Measurements from ENCODE around the gene COL5A1. TPM values are rescaled to one million over a fixed set of nuclear protein-coding genes. Genes with fewer than 3 reads are reported as not detected.
"Not testable (repeated sequence)": the region's sequence is repeated elsewhere in the genome, so short reads cannot be mapped to it uniquely, and the experiment has no call there.

COL5A1 gene
- total RNA-seq, 2 experiments from 2014 or later, result 0.10 TPM; not detected in 1

GRCh38 chr9:134662143-134662876, 20.7 kb downstream of the COL5A1 start:
- Mint-ChIP-seq H3K4me1 (ENCODE audit: low read depth) (no peaks in the 10 kb centered on the region), H3K27me3 (ENCODE audit: low read depth) (peaks cover 2% of the 10 kb centered on the region), H3K9me3 (peaks cover 14% of the 10 kb centered on the region), H3K4me3 (no peak overlapping the region), H3K27ac (no peak overlapping the region), H3K36me3 (ENCODE audit: low read depth) (no peaks in the 10 kb centered on the region)
- DNase-seq, result no peak
- intact Hi-C loops (cut with micrococcal nuclease), result no loop called here
- CTCF ChIA-PET, result no interaction called here

GRCh38 chr9:134663084-134663483, 21.5 kb downstream of the COL5A1 start:
- no peak for DNase-seq
- H3K27ac Mint-ChIP-seq, result no peak overlapping the region

GRCh38 chr9:134663753-134664415, 22.3 kb downstream of the COL5A1 start:
- DNase-seq, result no peak
- Mint-ChIP-seq H3K4me1 (ENCODE audit: low read depth) (no peaks in the 10 kb centered on the region), H3K9me3 (peaks cover 14% of the 10 kb centered on the region), H3K27me3 (ENCODE audit: low read depth) (peaks cover 5% of the 10 kb centered on the region), H3K4me3 (no peak overlapping the region), H3K36me3 (ENCODE audit: low read depth) (no peaks in the 10 kb centered on the region), H3K27ac (no peak overlapping the region)
- intact Hi-C loops (cut with micrococcal nuclease), result no loop called here
- CTCF ChIA-PET, result no interaction called here

More at GRCh38 chr9:134663084-134663483, 21.5 kb downstream of the COL5A1 start:
- Mint-ChIP-seq H3K4me1 (ENCODE audit: low read depth) (no peaks in the 10 kb centered on the region), H3K36me3 (ENCODE audit: low read depth) (no peaks in the 10 kb centered on the region), H3K27me3 (ENCODE audit: low read depth) (peaks cover 2% of the 10 kb centered on the region), H3K4me3 (no peak overlapping the region), H3K9me3 (peaks cover 14% of the 10 kb centered on the region)
- intact Hi-C loops (cut with micrococcal nuclease), result no loop called here
- CTCF ChIA-PET, result no interaction called here

DNA sequence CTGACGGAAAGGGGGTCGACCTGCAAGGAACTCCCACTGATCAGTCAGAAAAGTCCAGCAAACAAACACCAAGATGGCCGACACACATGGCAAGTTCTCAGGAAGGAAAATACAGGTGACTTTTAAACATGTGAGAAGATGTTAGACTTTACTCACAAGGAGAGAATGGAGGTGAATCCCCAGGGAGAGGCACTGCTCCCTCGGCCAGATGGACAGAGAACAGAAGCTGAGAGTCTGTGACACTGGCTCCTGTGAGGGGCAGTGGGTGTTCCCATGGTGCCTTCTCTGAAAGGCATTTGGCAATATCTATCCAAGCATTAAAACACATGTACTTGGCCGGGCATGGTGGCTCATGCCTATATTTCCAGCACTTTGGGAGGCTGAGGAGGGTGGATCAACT, 22.8 kb downstream of the COL5A1 start:
- no peak for DNase-seq
- H3K36me3 Mint-ChIP-seq (ENCODE audit: low read depth), result no peaks in the 10 kb centered on the region
- no peak overlapping the region for H3K4me3 Mint-ChIP-seq
- intact Hi-C loops (cut with micrococcal nuclease), result no loop called here
- CTCF ChIA-PET, result interaction anchor here (0.9 kb wide), 1 partner anchor 32 kb away, joined by 5 read pairs; no protein-coding TSS in a partner anchor
- no peak overlapping the region for H3K27ac Mint-ChIP-seq
- no peaks in the 10 kb centered on the region for H3K4me1 Mint-ChIP-seq (ENCODE audit: low read depth)
- peaks cover 5% of the 10 kb centered on the region for H3K27me3 Mint-ChIP-seq (ENCODE audit: low read depth)
- H3K9me3 Mint-ChIP-seq, result peaks cover 14% of the 10 kb centered on the region

DNA sequence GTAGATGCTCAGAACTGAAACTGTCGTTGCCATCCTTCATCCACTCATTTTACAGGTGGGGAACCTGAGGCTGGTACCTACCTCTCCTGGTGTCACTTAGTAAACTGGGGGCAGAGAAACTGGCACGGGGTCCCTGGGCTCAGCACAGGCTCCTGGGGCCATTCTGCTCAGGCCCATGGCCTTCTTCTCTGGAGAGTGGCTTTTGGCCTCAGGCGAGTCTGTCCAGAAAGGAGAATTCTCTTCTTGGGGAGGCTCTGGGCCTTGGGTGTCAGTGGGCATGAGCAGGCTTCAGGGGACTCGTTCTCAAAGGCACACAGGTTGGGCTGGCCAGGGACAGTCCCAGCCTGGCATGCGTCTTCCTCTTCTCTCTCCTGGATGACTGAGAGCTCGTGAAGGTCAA, 24.6 kb downstream of the COL5A1 start:
- H3K4me1 Mint-ChIP-seq (ENCODE audit: low read depth), result no peaks in the 10 kb centered on the region
- no peaks in the 10 kb centered on the region for H3K36me3 Mint-ChIP-seq (ENCODE audit: low read depth)
- no peak for DNase-seq
- peaks cover 6% of the 10 kb centered on the region for H3K9me3 Mint-ChIP-seq
- H3K27ac Mint-ChIP-seq, result no peak overlapping the region
- CTCF ChIA-PET, result no interaction called here
- H3K27me3 Mint-ChIP-seq (ENCODE audit: low read depth), result peaks cover 5% of the 10 kb centered on the region
- H3K4me3 Mint-ChIP-seq, result no peak overlapping the region
- intact Hi-C loops (cut with micrococcal nuclease), result no loop called here

GRCh38 chr9:134666831-134667230, 25.2 kb downstream of the COL5A1 start:
- Mint-ChIP-seq H3K4me1 (ENCODE audit: low read depth) (no peaks in the 10 kb centered on the region), H3K27ac (no peak overlapping the region), H3K36me3 (ENCODE audit: low read depth) (no peaks in the 10 kb centered on the region), H3K9me3 (peaks cover 2% of the 10 kb centered on the region), H3K4me3 (no peak overlapping the region), H3K27me3 (ENCODE audit: low read depth) (peaks cover 5% of the 10 kb centered on the region)
- intact Hi-C loops (cut with micrococcal nuclease), result no loop called here
- no peak for DNase-seq
- CTCF ChIA-PET, result no interaction called here

GRCh38 chr9:134668977-134669376, 27.4 kb downstream of the COL5A1 start:
- H3K27ac Mint-ChIP-seq; H3K27me3 Mint-ChIP-seq (ENCODE audit: low read depth); H3K4me3 Mint-ChIP-seq; H3K4me1 Mint-ChIP-seq (ENCODE audit: low read depth); DNase-seq; H3K9me3 Mint-ChIP-seq; intact Hi-C loops (cut with micrococcal nuclease); CTCF ChIA-PET; H3K36me3 Mint-ChIP-seq (ENCODE audit: low read depth): not testable (repeated sequence)

GRCh38 chr9:134669399-134669955, 27.9 kb downstream of the COL5A1 start:
- DNase-seq, result no peak
- Mint-ChIP-seq H3K4me1 (ENCODE audit: low read depth) (no peaks in the 10 kb centered on the region), H3K36me3 (ENCODE audit: low read depth) (no peaks in the 10 kb centered on the region), H3K27me3 (ENCODE audit: low read depth) (peaks cover 5% of the 10 kb centered on the region), H3K9me3 (no peaks in the 10 kb centered on the region), H3K27ac (no peak overlapping the region), H3K4me3 (no peak overlapping the region)
- CTCF ChIA-PET, result no interaction called here
- intact Hi-C loops (cut with micrococcal nuclease), result no loop called here

GRCh38 chr9:134670042-134670525, 28.5 kb downstream of the COL5A1 start:
- CTCF ChIA-PET, result no interaction called here
- Mint-ChIP-seq H3K27me3 (ENCODE audit: low read depth) (peaks cover 5% of the 10 kb centered on the region), H3K4me3 (no peak overlapping the region), H3K4me1 (ENCODE audit: low read depth) (no peaks in the 10 kb centered on the region), H3K36me3 (ENCODE audit: low read depth) (no peaks in the 10 kb centered on the region), H3K9me3 (no peaks in the 10 kb centered on the region), H3K27ac (no peak overlapping the region)
- DNase-seq, result no peak
- intact Hi-C loops (cut with micrococcal nuclease), result no loop called here

GRCh38 chr9:134670851-134671281, 29.3 kb downstream of the COL5A1 start:
- no peak overlapping the region for H3K27ac Mint-ChIP-seq
- no peak for DNase-seq
- H3K9me3 Mint-ChIP-seq, result peaks cover 4% of the 10 kb centered on the region
- CTCF ChIA-PET, result interaction anchor here (0.8 to 1.4 kb wide), 2 partner anchors 10 to 27 kb away, joined by 3 to 4 read pairs; no protein-coding TSS in a partner anchor
- H3K4me1 Mint-ChIP-seq (ENCODE audit: low read depth), result no peaks in the 10 kb centered on the region
- peaks cover 5% of the 10 kb centered on the region for H3K27me3 Mint-ChIP-seq (ENCODE audit: low read depth)
- no peaks in the 10 kb centered on the region for H3K36me3 Mint-ChIP-seq (ENCODE audit: low read depth)
- no peak overlapping the region for H3K4me3 Mint-ChIP-seq
- intact Hi-C loops (cut with micrococcal nuclease), result no loop called here

DNA sequence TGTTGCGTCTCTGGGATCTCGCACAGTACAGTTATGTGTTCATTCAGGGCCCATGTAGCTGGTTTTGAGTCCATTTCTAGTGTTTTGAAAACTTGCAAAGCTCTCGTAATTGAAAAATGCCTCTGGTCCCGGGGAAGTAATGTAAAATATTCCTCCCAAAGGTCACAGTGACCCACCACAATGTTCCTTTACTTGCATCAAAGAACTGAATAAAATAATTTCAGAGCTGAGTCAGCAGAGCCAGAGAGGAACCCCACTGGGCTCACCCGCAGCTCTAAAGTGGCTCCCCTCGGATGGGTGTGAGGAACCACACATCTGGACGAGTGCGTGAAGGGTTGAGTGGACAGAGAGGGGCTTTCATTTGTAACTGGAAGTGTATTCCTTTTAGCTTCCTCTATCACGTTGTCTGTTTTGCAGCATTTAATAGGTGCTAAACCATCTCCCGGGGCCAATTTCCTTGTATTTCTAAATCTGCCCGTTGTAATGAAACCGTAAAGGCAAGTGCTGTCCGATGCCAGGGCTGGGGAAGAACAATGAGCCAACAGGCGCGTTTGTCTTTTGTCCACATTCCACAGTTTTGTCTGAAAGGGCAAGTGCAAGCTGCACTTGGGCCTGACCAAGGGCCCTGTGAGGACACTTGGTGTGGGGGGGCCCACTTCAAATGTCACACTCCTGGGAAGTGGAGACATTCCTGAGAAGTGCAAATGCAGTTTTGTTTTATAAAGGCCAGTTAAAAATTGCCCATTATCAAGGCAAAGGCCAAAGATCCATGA, 29.9 kb downstream of the COL5A1 start:
- Mint-ChIP-seq H3K4me1 (ENCODE audit: low read depth) (no peaks in the 10 kb centered on the region), H3K4me3 (no peak overlapping the region), H3K9me3 (peaks cover 8% of the 10 kb centered on the region), H3K27ac (no peak overlapping the region), H3K36me3 (ENCODE audit: low read depth) (no peaks in the 10 kb centered on the region), H3K27me3 (ENCODE audit: low read depth) (peaks cover 5% of the 10 kb centered on the region)
- intact Hi-C loops (cut with micrococcal nuclease), result no loop called here
- DNase-seq, result no peak
- CTCF ChIA-PET, result interaction anchor here (0.8 to 1.4 kb wide), 2 partner anchors 11 to 26 kb away, joined by 3 to 4 read pairs; no protein-coding TSS in a partner anchor

- CTCF ChIA-PET, result no interaction called here
- Mint-ChIP-seq H3K27ac (no peak overlapping the region), H3K4me1 (ENCODE audit: low read depth) (no peaks in the 10 kb centered on the region), H3K27me3 (ENCODE audit: low read depth) (peaks cover 3% of the 10 kb centered on the region), H3K36me3 (ENCODE audit: low read depth) (no peaks in the 10 kb centered on the region), H3K9me3 (peaks cover 8% of the 10 kb centered on the region), H3K4me3 (no peak overlapping the region)
- intact Hi-C loops (cut with micrococcal nuclease), result no loop called here
- DNase-seq, result no peak
These were observed 34.8 kb downstream of the COL5A1 start for GRCh38 chr9:134676361-134676760.

All from activated naive CD4-positive, alpha-beta T cell treated with anti-CD3 and anti-CD28 coated beads for 36 hours (primary cell).